GM21717 (cell line): ENCODE measurements around the gene TMEM247.
"Not testable (repeated sequence)": the region's sequence is repeated elsewhere in the genome, so short reads cannot be mapped to it uniquely, and the experiment has no call there.

Experiments
- ATAC-seq: cut with Tn5 transposase; IDR thresholded peaks from one replicate; pipeline ENCODE4 v1.9.1; 2021; ENCODE audit warnings: mild to moderate bottlenecking, moderate library complexity; ENCODE audit not compliant: unreplicated experiment

The TMEM247 gene

GRCh38 chr2:46458763-46459500 lies 20.4 kb upstream of the TMEM247 start:
- ATAC-seq: no peak

GRCh38 chr2:46459694-46460093 lies 19.7 kb upstream of the TMEM247 start:
- ATAC-seq: no peak

DNA sequence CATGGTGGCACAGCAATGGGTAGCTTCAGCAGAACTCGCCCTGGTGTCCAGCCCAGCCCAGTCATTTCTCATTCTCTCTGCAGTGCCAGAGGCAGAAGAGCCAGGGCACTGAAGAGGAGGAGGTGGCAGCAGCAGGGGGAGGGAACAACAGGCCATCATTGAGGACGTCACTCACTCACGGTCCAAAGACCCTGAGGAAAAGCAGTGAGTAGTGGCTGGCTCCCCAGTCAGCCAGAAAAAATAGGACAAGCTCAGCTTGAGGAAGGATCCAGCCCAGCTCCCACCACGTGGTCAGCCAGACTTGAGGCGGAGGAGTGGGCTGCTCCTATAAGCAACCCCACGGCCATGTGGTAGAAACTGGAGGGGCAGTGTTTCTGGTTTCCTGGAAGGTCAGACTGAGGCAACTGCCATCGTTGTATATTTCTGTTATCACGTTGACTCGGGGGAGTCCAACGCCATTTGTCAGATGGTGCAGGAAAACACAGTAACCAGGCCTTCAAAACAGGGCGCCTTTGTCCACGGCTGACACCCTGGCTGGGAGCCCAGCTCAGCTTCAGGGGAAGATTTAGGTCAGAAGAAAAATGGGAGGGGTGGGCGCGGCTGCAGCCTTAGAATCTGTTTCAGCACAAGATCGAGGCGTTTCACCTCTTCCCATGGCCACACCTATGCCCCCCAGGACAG lies 19.0 kb upstream of the TMEM247 start:
- no peak for ATAC-seq

GRCh38 chr2:46461011-46461674 lies 18.2 kb upstream of the TMEM247 start:
- ATAC-seq: no peak

DNA sequence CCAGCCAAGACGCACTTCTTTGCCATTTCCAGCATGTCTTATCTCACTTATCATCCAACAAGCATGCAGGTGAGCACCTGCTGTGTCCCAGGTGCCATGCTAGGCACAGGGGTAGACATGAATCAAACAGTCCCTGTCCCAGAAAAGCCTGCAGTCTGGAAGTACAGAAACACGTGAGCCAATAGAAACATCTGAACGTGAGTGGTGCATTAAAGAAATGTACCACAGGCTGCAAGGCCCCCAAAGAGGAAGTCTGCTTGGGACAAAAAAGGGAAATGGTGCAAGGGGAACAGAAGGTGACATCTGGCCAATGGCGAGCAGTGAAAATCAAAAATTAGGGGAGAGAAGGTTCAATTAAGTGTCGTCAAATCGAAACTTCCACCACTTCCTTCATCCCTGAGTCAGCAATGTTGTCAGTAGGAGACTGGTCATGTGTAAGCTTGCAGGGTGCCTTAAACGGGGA lies 17.6 kb upstream of the TMEM247 start:
- no peak for ATAC-seq

DNA sequence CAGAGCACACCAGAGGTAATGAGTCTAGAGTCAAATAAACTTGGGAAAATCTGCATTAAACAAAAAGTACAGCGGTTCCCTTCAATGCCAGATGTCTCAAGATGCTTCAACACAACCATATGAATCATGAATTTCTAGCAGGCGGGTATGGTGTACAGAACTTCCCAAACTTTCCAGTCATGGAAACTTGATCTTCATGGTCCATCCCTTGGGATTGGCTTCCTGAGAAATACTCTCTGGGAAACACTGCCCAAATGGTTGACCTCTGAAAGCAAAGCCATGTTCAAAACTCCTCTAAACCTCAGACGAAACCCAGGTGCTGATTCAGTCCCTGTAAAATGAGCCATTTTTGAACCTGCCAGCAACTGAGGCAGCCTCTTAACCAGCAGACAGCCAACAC lies 16.4 kb upstream of the TMEM247 start:
- no peak for ATAC-seq

- ATAC-seq: no peak
These were observed 10.2 kb upstream of the TMEM247 start for GRCh38 chr2:46469116-46469515.

DNA sequence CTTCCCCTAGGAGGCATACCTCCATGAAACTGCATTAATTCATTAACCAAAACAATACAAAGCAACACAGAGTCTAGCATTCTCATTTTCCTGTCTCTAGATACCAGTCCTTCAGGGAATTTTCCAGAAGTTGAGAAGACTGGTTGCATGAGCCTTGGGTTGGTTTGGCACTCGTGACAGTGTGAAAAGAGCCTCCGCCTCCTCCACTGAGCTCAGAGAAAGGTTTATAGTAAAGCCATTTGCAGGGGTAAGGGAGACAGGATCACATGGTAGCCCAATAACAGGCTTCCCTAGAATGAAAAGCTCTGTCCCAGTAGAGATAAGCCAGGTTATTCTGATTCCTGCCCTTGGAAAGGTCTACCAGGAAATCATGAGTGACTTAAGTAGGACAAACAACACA lies 9.7 kb upstream of the TMEM247 start:
- ATAC-seq: no peak

GRCh38 chr2:46470114-46470628 lies 9.2 kb upstream of the TMEM247 start:
- no peak for ATAC-seq

- no peak for ATAC-seq
These were observed 8.3 kb upstream of the TMEM247 start for GRCh38 chr2:46471019-46471583.

DNA sequence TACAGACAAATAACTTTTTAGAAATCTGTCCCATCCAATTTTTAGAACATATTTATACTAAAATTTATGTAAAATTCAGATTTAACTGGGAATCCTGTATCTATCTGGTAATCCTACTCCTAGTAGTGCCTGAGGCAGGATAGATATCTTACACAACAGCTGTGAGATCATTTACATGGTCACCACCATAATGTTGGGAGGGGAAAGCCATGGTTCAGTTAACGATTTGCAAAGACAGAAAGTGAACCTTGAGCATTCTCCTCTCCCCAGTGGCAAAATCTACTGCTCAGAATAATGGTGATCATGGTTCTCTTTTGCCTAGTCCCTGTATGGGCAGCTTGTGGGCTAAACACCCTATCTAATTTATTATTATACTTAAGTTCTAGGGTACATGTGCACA lies 7.7 kb upstream of the TMEM247 start:
- ATAC-seq: no peak

DNA sequence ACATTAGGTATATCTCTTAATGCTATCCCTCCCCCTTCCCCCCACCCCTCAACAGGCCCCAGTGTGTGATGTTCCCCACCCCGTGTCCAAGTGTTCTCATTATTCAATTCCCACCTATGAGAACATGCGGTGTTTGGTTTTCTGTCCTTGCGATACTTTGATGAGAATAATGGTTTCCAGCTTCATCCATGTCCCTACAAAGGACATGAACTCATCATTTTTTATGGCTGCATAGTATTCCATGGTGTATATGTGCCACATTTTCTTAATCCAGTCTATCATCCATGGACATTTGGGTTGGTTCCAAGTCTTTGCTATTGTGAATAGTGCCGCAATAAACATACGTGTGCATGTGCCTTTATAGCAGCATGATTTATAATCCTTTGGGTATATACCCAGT lies 7.2 kb upstream of the TMEM247 start:
- not testable (repeated sequence) for ATAC-seq

DNA sequence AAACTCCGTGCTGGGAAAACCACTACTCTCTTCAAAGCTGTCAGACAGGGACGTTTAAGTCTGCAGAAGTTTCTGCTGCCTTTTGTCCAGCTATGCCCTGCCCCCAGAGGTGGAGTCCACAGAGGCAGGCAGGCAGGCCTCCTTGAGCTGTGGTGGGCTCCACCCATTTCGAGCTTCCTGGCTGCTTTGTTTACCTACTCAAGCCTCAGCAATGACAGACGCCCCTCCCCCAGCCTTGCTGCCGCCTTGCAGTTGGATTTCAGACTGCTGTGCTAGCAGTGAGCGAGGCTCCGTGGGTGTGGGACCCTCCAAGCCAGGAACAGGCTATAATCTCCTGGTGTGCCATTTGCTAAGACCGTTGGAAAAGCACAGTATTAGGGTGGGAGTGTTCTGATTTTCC lies 1.9 kb upstream of the TMEM247 start:
- not testable (repeated sequence) for ATAC-seq

GRCh38 chr2:46477925-46478324 lies 1.4 kb upstream of the TMEM247 start:
- no peak for ATAC-seq

DNA sequence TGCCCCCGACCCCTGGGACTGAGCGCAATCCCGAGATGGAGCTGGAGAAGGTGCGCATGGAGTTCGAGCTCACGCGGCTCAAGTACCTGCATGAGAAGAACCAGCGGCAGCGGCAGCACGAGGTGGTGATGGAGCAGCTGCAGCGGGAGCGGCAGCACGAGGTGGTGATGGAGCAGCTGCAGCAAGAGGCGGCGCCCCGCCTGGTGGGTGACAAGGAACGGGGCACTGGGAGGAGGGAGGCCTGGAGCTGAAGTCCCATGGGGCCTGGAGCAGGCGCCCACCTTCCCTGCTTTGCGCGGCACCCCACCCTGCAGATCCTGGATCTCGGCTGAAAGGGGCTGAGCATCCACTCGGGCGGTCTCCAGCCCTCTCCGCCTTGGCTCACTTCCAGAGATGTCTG lies 1.2 kb downstream of the TMEM247 start:
- no peak for ATAC-seq

DNA sequence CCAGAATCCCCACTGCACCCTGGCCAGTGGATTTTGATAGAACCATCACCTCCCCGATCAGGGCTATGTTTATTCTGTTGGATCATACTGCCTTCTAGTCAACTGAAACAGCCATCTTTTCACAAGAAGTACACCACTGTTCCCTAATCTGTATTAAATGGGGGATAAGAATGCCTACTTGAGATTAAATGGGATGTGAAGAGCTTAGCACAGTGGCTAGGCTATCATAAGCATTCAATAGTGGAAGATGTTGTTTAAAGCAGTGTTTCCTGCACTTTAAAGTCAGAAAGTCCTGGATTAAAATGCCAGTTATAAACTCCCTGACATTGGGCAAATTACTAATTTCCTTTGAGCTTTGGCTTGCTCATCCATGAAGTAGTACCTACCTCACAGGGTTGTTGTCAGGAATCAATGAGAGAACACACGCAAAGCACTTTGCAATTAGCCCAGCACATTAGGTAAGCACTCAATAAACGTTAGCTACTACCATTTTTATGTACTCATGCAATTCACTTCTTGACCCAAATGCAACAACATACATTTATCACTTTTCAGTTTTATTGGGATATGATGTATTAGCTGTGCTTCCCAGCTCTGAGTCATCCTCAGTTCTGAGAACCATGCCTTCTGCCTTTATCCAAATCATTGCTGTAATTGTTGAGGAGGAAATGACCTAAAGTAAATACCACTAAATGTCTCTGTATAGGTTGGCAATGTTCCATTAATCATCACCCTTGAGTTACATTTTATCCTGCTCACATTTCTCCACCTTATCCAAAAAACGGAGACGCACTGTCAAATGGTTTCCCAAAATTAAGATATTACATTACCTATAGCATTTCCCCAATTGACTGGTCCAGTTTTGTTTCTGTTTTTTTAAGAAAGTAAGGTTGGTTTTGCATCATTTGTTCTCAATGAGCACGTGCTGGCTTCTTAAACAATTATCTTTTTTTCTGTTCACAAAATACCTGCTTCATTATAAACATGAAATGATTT lies 2.1 kb downstream of the TMEM247 start:
- no peak for ATAC-seq

- no peak for ATAC-seq
These were observed 3.1 kb downstream of the TMEM247 start for GRCh38 chr2:46482490-46482889.

DNA sequence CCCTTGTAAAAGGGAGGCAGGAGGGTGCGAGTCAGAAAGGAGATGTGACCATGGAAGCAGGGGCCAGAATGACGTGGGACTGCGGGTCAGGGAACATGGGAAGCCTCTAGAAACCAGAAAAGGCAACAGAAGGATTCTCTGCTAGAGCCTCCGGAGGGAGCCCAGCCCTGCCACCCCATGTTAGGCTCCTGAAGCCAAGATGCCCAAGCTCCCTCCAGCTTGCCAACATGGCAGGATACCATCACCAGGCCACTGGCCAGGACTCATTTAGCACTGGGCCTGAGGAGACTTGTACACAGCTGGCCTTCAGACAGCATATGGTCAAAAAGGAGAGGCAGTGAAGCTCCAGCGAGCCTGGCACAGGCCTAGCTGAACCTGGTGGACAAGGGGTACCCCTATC lies 5.6 kb downstream of the TMEM247 start:
- no peak for ATAC-seq

- no peak for ATAC-seq
These were observed 7.1 kb downstream of the TMEM247 start for GRCh38 chr2:46486436-46486835.

DNA sequence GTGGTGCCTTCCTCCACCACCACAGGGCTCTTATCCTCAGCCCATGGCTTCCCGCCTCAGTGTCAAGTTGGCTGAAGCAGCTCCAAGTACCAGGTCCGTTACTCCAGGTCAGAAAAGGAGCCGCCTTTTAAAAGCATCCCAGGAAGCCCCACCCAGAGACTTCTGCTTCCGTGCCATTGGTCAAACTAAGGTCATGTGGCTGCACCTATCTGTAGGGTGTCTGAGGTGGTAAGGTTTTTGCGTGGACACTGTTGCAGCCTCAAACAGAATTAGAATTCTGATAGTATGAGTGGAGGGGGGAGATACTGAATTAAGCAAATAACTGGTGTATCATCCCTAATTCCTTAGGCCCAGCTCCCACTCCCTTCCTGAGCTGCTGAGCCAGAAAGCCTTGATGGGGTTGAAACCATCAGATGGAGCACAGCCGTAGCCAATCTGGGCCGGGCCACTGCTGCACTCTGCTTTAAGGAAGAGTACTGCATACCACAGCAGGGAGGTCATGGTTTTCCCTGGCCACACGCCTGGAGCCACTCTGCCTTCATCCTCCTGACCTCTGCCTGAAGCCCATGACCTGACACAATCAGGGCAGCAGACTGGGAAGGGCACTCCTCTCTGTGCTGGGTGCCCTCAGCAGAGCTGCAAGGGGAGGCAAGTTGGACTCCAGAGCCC lies 8.4 kb downstream of the TMEM247 start:
- ATAC-seq: no peak
